OCI-LY3 (cell line): Measurements from ENCODE around the gene CTDSPL.

Source experiments
- CTCF ChIP-seq: fragments of 200-600, 300-600 bp; sonication (generic); IDR thresholded peaks from 2 replicates; pipeline ENCODE4 v1.5.1; 2014; ENCODE audit warnings: antibody characterized with exemption, low read length, low read depth
- EZH2phosphoT487 ChIP-seq: fragments of 200-600 bp; shearing (Covaris generic); IDR thresholded peaks from 2 replicates; pipeline ENCODE4 v1.6.1; 2018; ENCODE audit warnings: antibody characterized with exemption, mixed run types, low read depth

GRCh38 chr3:37968199-37968598, 106.5 kb downstream of the CTDSPL start:
- no peak for TF ChIP-seq CTCF
- TF ChIP-seq EZH2phosphoT487 = no peak
